ENCODE data around the gene MFAP4. TPM values are rescaled to one million over a fixed set of nuclear protein-coding genes. Genes with fewer than 3 reads are reported as not detected.

Gene MFAP4
- total RNA-seq, 1 experiment from 2014 or later, result not detected

GRCh38 chr17:19383681-19384470 is 3.1 kb downstream of the MFAP4 start:
- ChIA-PET POLR2A (no interaction called here), CTCF (no interaction called here)
- H3K27me3 Mint-ChIP-seq (ENCODE audit: insufficient read depth, unreplicated experiment), result no peaks in the 10 kb centered on the region
- BruUV-seq (replicated peaks), result no TSS peak
- DNase-seq, result no peak
- H3K27me3 ChIP-seq (replicated peaks; ENCODE audit: control insufficient read depth, insufficient read depth, low read length), result no peaks in the 10 kb centered on the region
- no peak for TF ChIP-seq CTCF (IDR thresholded peaks at IDR 0.05; ENCODE audit: insufficient read depth in 1 of 2, low read depth in 1 of 2, low read length in 1 of 2, severe bottlenecking in 1 of 2, unreplicated experiment in 1 of 2)
- peaks cover 52% of the 10 kb centered on the region for H3K36me3 Mint-ChIP-seq (ENCODE audit: insufficient read depth, unreplicated experiment)
- H3K9me3 Mint-ChIP-seq (ENCODE audit: unreplicated experiment), result no peaks in the 10 kb centered on the region
- H3K36me3 ChIP-seq (ENCODE audit: control insufficient read depth, insufficient read depth, low read length), result peaks cover 5% of the 10 kb centered on the region
- H3K27ac Mint-ChIP-seq (ENCODE audit: unreplicated experiment), result no peak overlapping the region
- peaks cover 22% of the 10 kb centered on the region for H3K4me1 ChIP-seq
- H3K4me3 ChIP-seq (ENCODE audit: low read depth, low read length), result no peak overlapping the region
- intact Hi-C loops (cut with micrococcal nuclease; ENCODE audit: unreplicated experiment), result no loop called here
- no peaks in the 10 kb centered on the region for H3K9me3 ChIP-seq
- H3K4me3 Mint-ChIP-seq (ENCODE audit: unreplicated experiment), result no peak overlapping the region
- H3K4me1 Mint-ChIP-seq (ENCODE audit: low read depth, unreplicated experiment), result peaks cover 8% of the 10 kb centered on the region

- TF ChIP-seq CTCF (IDR thresholded peaks at IDR 0.05; ENCODE audit: insufficient read depth in 1 of 2, low read depth in 1 of 2, low read length in 1 of 2, severe bottlenecking in 1 of 2, unreplicated experiment in 1 of 2), result no peak
- Mint-ChIP-seq H3K9me3 (ENCODE audit: unreplicated experiment) (no peaks in the 10 kb centered on the region), H3K36me3 (ENCODE audit: insufficient read depth, unreplicated experiment) (peaks cover 63% of the 10 kb centered on the region), H3K27ac (ENCODE audit: unreplicated experiment) (no peak overlapping the region), H3K4me1 (ENCODE audit: low read depth, unreplicated experiment) (peaks cover 4% of the 10 kb centered on the region), H3K4me3 (ENCODE audit: unreplicated experiment) (no peak overlapping the region), H3K27me3 (ENCODE audit: insufficient read depth, unreplicated experiment) (no peaks in the 10 kb centered on the region)
- intact Hi-C loops (cut with micrococcal nuclease; ENCODE audit: unreplicated experiment), result no loop called here
- Histone ChIP-seq H3K4me3 (ENCODE audit: low read depth, low read length) (no peak overlapping the region), H3K27me3 (replicated peaks; ENCODE audit: control insufficient read depth, insufficient read depth, low read length) (no peaks in the 10 kb centered on the region), H3K9me3 (no peaks in the 10 kb centered on the region), H3K4me1 (peaks cover 15% of the 10 kb centered on the region), H3K36me3 (ENCODE audit: control insufficient read depth, insufficient read depth, low read length) (peaks cover 5% of the 10 kb centered on the region)
- no TSS peak for BruUV-seq (replicated peaks)
- DNase-seq, result no peak
- CTCF ChIA-PET, result no interaction called here
- POLR2A ChIA-PET, result no interaction called here
These were observed 4.2 kb downstream of the MFAP4 start for GRCh38 chr17:19382531-19383444.

GRCh38 chr17:19381741-19382444 is 5.1 kb downstream of the MFAP4 start:
- TF ChIP-seq CTCF (IDR thresholded peaks at IDR 0.05; ENCODE audit: insufficient read depth in 1 of 2, low read depth in 1 of 2, low read length in 1 of 2, severe bottlenecking in 1 of 2, unreplicated experiment in 1 of 2), result no peak
- peaks cover 11% of the 10 kb centered on the region for H3K4me1 ChIP-seq
- POLR2A ChIA-PET, result no interaction called here
- Mint-ChIP-seq H3K9me3 (ENCODE audit: unreplicated experiment) (no peaks in the 10 kb centered on the region), H3K4me1 (ENCODE audit: low read depth, unreplicated experiment) (no peaks in the 10 kb centered on the region), H3K36me3 (ENCODE audit: insufficient read depth, unreplicated experiment) (peaks cover 72% of the 10 kb centered on the region), H3K4me3 (ENCODE audit: unreplicated experiment) (no peak overlapping the region), H3K27ac (ENCODE audit: unreplicated experiment) (no peak overlapping the region), H3K27me3 (ENCODE audit: insufficient read depth, unreplicated experiment) (no peaks in the 10 kb centered on the region)
- no peak overlapping the region for H3K4me3 ChIP-seq (ENCODE audit: low read depth, low read length)
- no peaks in the 10 kb centered on the region for H3K27me3 ChIP-seq (replicated peaks; ENCODE audit: control insufficient read depth, insufficient read depth, low read length)
- BruUV-seq (replicated peaks), result no TSS peak
- H3K9me3 ChIP-seq, result no peaks in the 10 kb centered on the region
- no peak for DNase-seq
- intact Hi-C loops (cut with micrococcal nuclease; ENCODE audit: unreplicated experiment), result no loop called here
- H3K36me3 ChIP-seq (ENCODE audit: control insufficient read depth, insufficient read depth, low read length), result peaks cover 5% of the 10 kb centered on the region
- CTCF ChIA-PET, result no interaction called here
